ENCODE data around the gene WNT7B. TPM values are rescaled to one million over a fixed set of nuclear protein-coding genes. Genes with fewer than 3 reads are reported as not detected.

Gene WNT7B
- polyA plus RNA-seq, 2 donors: 6.6 to 6.8 TPM

DNA sequence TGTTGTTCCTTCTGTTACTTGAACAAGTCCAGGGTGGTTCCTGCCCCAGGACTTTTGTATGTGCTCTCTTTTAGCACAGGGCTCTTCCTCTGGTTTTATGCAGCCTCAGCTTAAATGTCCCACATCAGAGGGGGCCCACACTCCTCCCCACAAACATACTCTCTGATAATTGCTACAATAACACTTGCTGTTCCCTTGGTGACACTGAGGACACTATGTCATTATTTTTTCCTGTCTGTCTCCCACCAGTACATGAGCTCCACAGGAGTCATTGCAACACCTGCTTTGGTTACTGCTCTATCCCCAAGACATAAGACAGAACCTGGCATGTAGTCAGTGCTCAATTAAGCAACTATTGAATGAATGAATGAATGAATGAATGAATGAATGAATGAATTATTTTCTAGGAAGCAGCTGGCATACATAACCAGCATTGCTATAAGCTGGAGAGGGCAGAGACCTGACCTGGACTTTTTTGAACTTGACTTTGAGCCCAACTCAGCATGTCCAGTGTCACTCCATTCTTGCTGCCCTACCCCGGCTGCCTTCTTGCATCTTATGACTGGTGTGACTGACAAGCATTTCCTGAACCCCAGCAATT lies 7.5 kb upstream of the WNT7B start:
- H3K36me3 ChIP-seq (ENCODE audit: control insufficient read depth in 2 of 2, insufficient read depth in 2 of 2, low read length in 1 of 2): no peaks in the 10 kb centered on the region
- H3K4me3 ChIP-seq (ENCODE audit: low read depth in 1 of 2, low read length in 2 of 2): no peak overlapping the region
- peaks cover 0 to 3% of the 10 kb centered on the region in 2 donors for H3K4me1 ChIP-seq (ENCODE audit: control insufficient read depth in 2 of 2, insufficient read depth in 2 of 2, low read length in 1 of 2)
- no peak overlapping the region for H3K27ac ChIP-seq (ENCODE audit: low read depth in 2 of 2, low read length in 1 of 2)
- 85 to 94% methylated on average over 1 of the region's 1 CpG for WGBS, 2 donors
- peaks cover 6 to 11% of the 10 kb centered on the region in 2 donors for H3K9me3 ChIP-seq (ENCODE audit: control insufficient read depth in 2 of 2, insufficient read depth in 1 of 2, low read depth in 1 of 2, low read length in 1 of 2)
- H3K27me3 ChIP-seq (ENCODE audit: control insufficient read depth in 1 of 2, insufficient read depth in 2 of 2, low read length in 2 of 2): no peaks in the 10 kb centered on the region

- H3K27ac ChIP-seq (ENCODE audit: low read depth in 2 of 2, low read length in 1 of 2): no peak overlapping the region
- H3K9me3 ChIP-seq (ENCODE audit: control insufficient read depth in 2 of 2, insufficient read depth in 1 of 2, low read depth in 1 of 2, low read length in 1 of 2): peaks cover 6 to 11% of the 10 kb centered on the region in 2 donors
- no peak overlapping the region for H3K4me3 ChIP-seq (ENCODE audit: low read depth in 1 of 2, low read length in 2 of 2)
- H3K4me1 ChIP-seq (ENCODE audit: control insufficient read depth in 2 of 2, insufficient read depth in 2 of 2, low read length in 1 of 2): peaks cover 0 to 6% of the 10 kb centered on the region in 2 donors
- no peaks in the 10 kb centered on the region for H3K36me3 ChIP-seq (ENCODE audit: control insufficient read depth in 2 of 2, insufficient read depth in 2 of 2, low read length in 1 of 2)
- 72 to 82% methylated on average over 5 of the region's 5 CpGs for WGBS, 2 donors
- no peaks in the 10 kb centered on the region for H3K27me3 ChIP-seq (ENCODE audit: control insufficient read depth in 1 of 2, insufficient read depth in 2 of 2, low read length in 2 of 2)
Measured at GRCh38 chr22:45983797-45984196, 6.8 kb upstream of the WNT7B start.

DNA sequence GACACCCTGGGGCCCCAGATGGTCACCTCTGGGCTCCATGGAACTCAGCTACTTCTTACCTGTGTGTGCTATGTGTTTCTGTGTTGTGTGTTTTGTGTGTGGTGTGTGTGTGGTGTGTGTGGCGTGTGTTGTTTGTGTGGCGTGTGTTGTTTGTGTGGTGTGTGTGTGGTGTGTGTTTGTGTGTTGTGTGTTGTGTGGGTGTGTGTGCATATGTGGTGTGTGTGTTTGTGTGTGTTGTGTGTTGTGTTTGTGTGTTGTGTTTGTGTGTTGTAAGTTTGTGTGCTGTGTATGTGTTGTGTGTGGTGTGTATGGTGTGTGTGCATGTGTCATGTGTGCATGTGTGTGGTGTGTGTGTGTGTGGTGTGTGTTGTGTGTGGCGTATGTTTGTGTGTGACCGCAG lies 3.8 kb upstream of the WNT7B start:
- no peaks in the 10 kb centered on the region for H3K36me3 ChIP-seq (ENCODE audit: control insufficient read depth in 2 of 2, insufficient read depth in 2 of 2, low read length in 1 of 2)

GRCh38 chr22:45980268-45980570 lies 3.3 kb upstream of the WNT7B start:
- H3K4me1 ChIP-seq (ENCODE audit: control insufficient read depth in 2 of 2, insufficient read depth in 2 of 2, low read length in 1 of 2): peaks cover 4 to 10% of the 10 kb centered on the region in 2 donors
- H3K4me3 ChIP-seq (ENCODE audit: low read depth in 1 of 2, low read length in 2 of 2): no peak overlapping the region
- H3K27ac ChIP-seq (ENCODE audit: low read depth in 2 of 2, low read length in 1 of 2): no peak overlapping the region
- H3K9me3 ChIP-seq (ENCODE audit: control insufficient read depth in 2 of 2, insufficient read depth in 1 of 2, low read depth in 1 of 2, low read length in 1 of 2): peaks cover 4 to 5% of the 10 kb centered on the region in 2 donors
- WGBS, 2 donors: 92 to 98% methylated on average over 2 of the region's 2 CpGs
- peaks cover 0 to 7% of the 10 kb centered on the region in 2 donors for H3K27me3 ChIP-seq (ENCODE audit: control insufficient read depth in 1 of 2, insufficient read depth in 2 of 2, low read length in 2 of 2)
- no peaks in the 10 kb centered on the region for H3K36me3 ChIP-seq (ENCODE audit: control insufficient read depth in 2 of 2, insufficient read depth in 2 of 2, low read length in 1 of 2)

More for the DNA sequence above, 3.8 kb upstream of the WNT7B start:
- Histone ChIP-seq H3K27ac (ENCODE audit: low read depth in 2 of 2, low read length in 1 of 2) (no peak overlapping the region), H3K4me3 (ENCODE audit: low read depth in 1 of 2, low read length in 2 of 2) (no peak overlapping the region), H3K4me1 (ENCODE audit: control insufficient read depth in 2 of 2, insufficient read depth in 2 of 2, low read length in 1 of 2) (peaks cover 4 to 6% of the 10 kb centered on the region in 2 donors), H3K9me3 (ENCODE audit: control insufficient read depth in 2 of 2, insufficient read depth in 1 of 2, low read depth in 1 of 2, low read length in 1 of 2) (peaks cover 4 to 5% of the 10 kb centered on the region in 2 donors), H3K27me3 (ENCODE audit: control insufficient read depth in 1 of 2, insufficient read depth in 2 of 2, low read length in 2 of 2) (peaks cover 0 to 7% of the 10 kb centered on the region in 2 donors)
- 94 to 95% methylated on average over 4 of the region's 4 CpGs for WGBS, 2 donors

DNA sequence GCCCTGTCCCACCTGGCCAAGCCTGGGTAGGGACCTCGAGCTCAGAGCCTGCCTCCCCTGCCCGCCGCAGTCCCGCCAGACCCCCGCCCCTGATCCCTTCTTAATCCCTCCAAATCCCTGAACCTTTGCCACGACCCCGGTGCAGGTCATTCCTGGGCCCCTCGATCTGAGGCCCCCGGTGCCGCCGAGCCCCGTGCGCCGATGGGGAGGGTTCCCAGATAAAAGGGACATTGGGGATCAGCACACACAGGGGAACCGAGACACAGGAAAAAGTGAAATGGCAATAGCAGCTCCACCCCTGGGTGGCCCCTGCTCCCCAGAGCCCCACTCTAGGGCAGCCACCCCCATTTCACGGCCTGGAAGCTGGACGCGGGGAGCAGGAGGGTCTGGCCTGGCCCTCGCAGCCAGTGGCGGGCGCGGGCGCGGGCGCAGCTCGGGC lies 1.3 kb upstream of the WNT7B start:
- Histone ChIP-seq H3K27me3 (ENCODE audit: control insufficient read depth in 1 of 2, insufficient read depth in 2 of 2, low read length in 2 of 2) (peaks cover 0 to 11% of the 10 kb centered on the region in 2 donors), H3K36me3 (ENCODE audit: control insufficient read depth in 2 of 2, insufficient read depth in 2 of 2, low read length in 1 of 2) (no peaks in the 10 kb centered on the region), H3K9me3 (ENCODE audit: control insufficient read depth in 2 of 2, insufficient read depth in 1 of 2, low read depth in 1 of 2, low read length in 1 of 2) (no peaks in the 10 kb centered on the region), H3K4me1 (ENCODE audit: control insufficient read depth in 2 of 2, insufficient read depth in 2 of 2, low read length in 1 of 2) (peaks cover 4 to 10% of the 10 kb centered on the region in 2 donors), H3K27ac (ENCODE audit: low read depth in 2 of 2, low read length in 1 of 2) (no peak overlapping the region), H3K4me3 (ENCODE audit: low read depth in 1 of 2, low read length in 2 of 2) (peak overlapping the region; percentile 55 to 68)
- WGBS, 2 donors: 5 to 7% methylated on average over 19 to 26 of the region's 26 CpGs

GRCh38 chr22:45977551-45978274 lies 751 bp upstream of the WNT7B start:
- H3K27ac ChIP-seq (ENCODE audit: low read depth in 2 of 2, low read length in 1 of 2): peak overlapping the region in 1 of 2 donors; percentile 38
- WGBS, 2 donors: 3 to 7% methylated on average over 29 of the region's 29 CpGs
- peaks cover 0 to 11% of the 10 kb centered on the region in 2 donors for H3K27me3 ChIP-seq (ENCODE audit: control insufficient read depth in 1 of 2, insufficient read depth in 2 of 2, low read length in 2 of 2)
- peaks cover 4 to 12% of the 10 kb centered on the region in 2 donors for H3K4me1 ChIP-seq (ENCODE audit: control insufficient read depth in 2 of 2, insufficient read depth in 2 of 2, low read length in 1 of 2)
- no peaks in the 10 kb centered on the region for H3K36me3 ChIP-seq (ENCODE audit: control insufficient read depth in 2 of 2, insufficient read depth in 2 of 2, low read length in 1 of 2)
- no peaks in the 10 kb centered on the region for H3K9me3 ChIP-seq (ENCODE audit: control insufficient read depth in 2 of 2, insufficient read depth in 1 of 2, low read depth in 1 of 2, low read length in 1 of 2)
- H3K4me3 ChIP-seq (ENCODE audit: low read depth in 1 of 2, low read length in 2 of 2): peak overlapping the region; percentile 0 to 68

GRCh38 chr22:45976254-45977002 lies 534 bp downstream of the WNT7B start:
- H3K27me3 ChIP-seq (ENCODE audit: control insufficient read depth in 1 of 2, insufficient read depth in 2 of 2, low read length in 2 of 2): peaks cover 0 to 15% of the 10 kb centered on the region in 2 donors
- H3K36me3 ChIP-seq (ENCODE audit: control insufficient read depth in 2 of 2, insufficient read depth in 2 of 2, low read length in 1 of 2): peaks cover 0 to 1% of the 10 kb centered on the region in 2 donors
- H3K27ac ChIP-seq (ENCODE audit: low read depth in 2 of 2, low read length in 1 of 2): peak overlapping the region; percentile 19 to 68
- peak overlapping the region; percentile 62 to 68 for H3K4me3 ChIP-seq (ENCODE audit: low read depth in 1 of 2, low read length in 2 of 2)
- peaks cover 7 to 18% of the 10 kb centered on the region in 2 donors for H3K4me1 ChIP-seq (ENCODE audit: control insufficient read depth in 2 of 2, insufficient read depth in 2 of 2, low read length in 1 of 2)
- WGBS, 2 donors: 1% methylated on average over 69 to 94 of the region's 94 CpGs
- H3K9me3 ChIP-seq (ENCODE audit: control insufficient read depth in 2 of 2, insufficient read depth in 1 of 2, low read depth in 1 of 2, low read length in 1 of 2): no peaks in the 10 kb centered on the region

GRCh38 chr22:45975164-45976161 lies 1.5 kb downstream of the WNT7B start:
- no peaks in the 10 kb centered on the region for H3K9me3 ChIP-seq (ENCODE audit: control insufficient read depth in 2 of 2, insufficient read depth in 1 of 2, low read depth in 1 of 2, low read length in 1 of 2)
- H3K36me3 ChIP-seq (ENCODE audit: control insufficient read depth in 2 of 2, insufficient read depth in 2 of 2, low read length in 1 of 2): peaks cover 0 to 3% of the 10 kb centered on the region in 2 donors
- H3K27ac ChIP-seq (ENCODE audit: low read depth in 2 of 2, low read length in 1 of 2): peak overlapping the region; percentile 12 to 68
- 4% methylated on average over 53 to 80 of the region's 80 CpGs for WGBS, 2 donors
- H3K4me1 ChIP-seq (ENCODE audit: control insufficient read depth in 2 of 2, insufficient read depth in 2 of 2, low read length in 1 of 2): peaks cover 7 to 19% of the 10 kb centered on the region in 2 donors
- H3K27me3 ChIP-seq (ENCODE audit: control insufficient read depth in 1 of 2, insufficient read depth in 2 of 2, low read length in 2 of 2): peaks cover 0 to 17% of the 10 kb centered on the region in 2 donors
- peak overlapping the region; percentile 46 to 68 for H3K4me3 ChIP-seq (ENCODE audit: low read depth in 1 of 2, low read length in 2 of 2)

Data from esophagus (tissue), 2 donors.